Thyroid gland (tissue), 4 donors: ENCODE results near the gene CRAT.

Experiments used
- POLR2A ChIP-seq, 2 donors: fragments of 450-650 bp; IDR thresholded peaks; one replicate each; pipeline ENCODE4 v1.6.1; 2017; ENCODE audit warnings: antibody characterized with exemption in 2 of 2, mild to moderate bottlenecking in 2 of 2, moderate library complexity in 1 of 2
- TF ChIP-seq, protein P1 (sequence below), 6 experiments: fragments of 200-600 bp in 3 of 6; fragments of 450-650 bp in 3 of 6; sonication (generic) in 3 of 6; IDR thresholded peaks; one replicate each; pipeline ENCODE4 v1.5.1; 2016 to 2019; ENCODE audit warnings: antibody characterized with exemption in 6 of 6, mild to moderate bottlenecking in 2 of 6, inconsistent platforms in 1 of 6, moderate library complexity in 1 of 6

- TF ChIP-seq, protein P1, sequence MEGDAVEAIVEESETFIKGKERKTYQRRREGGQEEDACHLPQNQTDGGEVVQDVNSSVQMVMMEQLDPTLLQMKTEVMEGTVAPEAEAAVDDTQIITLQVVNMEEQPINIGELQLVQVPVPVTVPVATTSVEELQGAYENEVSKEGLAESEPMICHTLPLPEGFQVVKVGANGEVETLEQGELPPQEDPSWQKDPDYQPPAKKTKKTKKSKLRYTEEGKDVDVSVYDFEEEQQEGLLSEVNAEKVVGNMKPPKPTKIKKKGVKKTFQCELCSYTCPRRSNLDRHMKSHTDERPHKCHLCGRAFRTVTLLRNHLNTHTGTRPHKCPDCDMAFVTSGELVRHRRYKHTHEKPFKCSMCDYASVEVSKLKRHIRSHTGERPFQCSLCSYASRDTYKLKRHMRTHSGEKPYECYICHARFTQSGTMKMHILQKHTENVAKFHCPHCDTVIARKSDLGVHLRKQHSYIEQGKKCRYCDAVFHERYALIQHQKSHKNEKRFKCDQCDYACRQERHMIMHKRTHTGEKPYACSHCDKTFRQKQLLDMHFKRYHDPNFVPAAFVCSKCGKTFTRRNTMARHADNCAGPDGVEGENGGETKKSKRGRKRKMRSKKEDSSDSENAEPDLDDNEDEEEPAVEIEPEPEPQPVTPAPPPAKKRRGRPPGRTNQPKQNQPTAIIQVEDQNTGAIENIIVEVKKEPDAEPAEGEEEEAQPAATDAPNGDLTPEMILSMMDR (IDR thresholded peaks at IDR 0.05): peak in 3 of 6 experiments; percentile 12 to 44 (median 23)
- no peak for TF ChIP-seq POLR2A (IDR thresholded peaks at IDR 0.05)
Observed at GRCh38 chr9:129102791-129103594, 7.6 kb downstream of the CRAT start.
